ENCODE measurements around the gene GNG3. TPM values are rescaled to one million over a fixed set of nuclear protein-coding genes. Genes with fewer than 3 reads are reported as not detected.
A peak's percentile ranks its signal among the peaks of the same experiment; 100 is the strongest.

The GNG3 gene
- total RNA-seq, 1 donor from 2014 or later: 1.8 TPM

DNA sequence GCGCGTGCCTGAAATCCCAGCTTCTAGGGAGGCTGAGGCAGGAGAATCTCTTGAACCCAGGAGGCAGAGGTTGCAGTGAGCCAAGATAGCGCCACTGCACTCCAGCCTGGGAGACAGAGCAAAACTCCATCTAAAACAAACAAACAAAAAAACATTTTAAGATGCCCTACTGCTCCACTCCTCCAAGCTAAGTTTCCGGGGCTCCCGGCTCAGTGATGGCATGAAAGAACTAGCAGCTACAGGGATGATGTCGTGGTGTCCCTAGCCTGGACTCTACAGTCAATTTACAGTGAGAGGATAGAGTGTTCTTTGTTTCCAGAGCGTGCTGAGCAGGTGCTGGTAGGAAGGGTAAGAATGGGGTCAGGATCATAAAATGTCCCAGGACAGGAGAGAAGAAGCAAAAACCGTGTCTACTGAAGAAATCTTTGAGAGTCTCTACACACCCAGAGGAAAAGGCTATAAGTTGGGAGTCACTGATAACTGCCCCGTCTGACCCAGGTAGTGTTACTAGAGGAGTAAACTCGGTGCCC, 47.7 kb downstream of the GNG3 start:
- Mint-ChIP-seq H3K36me3 (ENCODE audit: insufficient read depth) (peaks cover 3% of the 10 kb centered on the region), H3K4me1 (ENCODE audit: low read depth) (peaks cover 11% of the 10 kb centered on the region), H3K4me3 (ENCODE audit: low read depth) (peak overlapping the region; percentile 33), H3K9me3 (ENCODE audit: low read depth) (no peaks in the 10 kb centered on the region), H3K27ac (peak overlapping the region; percentile 11), H3K27me3 (no peaks in the 10 kb centered on the region)
- TF ChIP-seq, protein P1, sequence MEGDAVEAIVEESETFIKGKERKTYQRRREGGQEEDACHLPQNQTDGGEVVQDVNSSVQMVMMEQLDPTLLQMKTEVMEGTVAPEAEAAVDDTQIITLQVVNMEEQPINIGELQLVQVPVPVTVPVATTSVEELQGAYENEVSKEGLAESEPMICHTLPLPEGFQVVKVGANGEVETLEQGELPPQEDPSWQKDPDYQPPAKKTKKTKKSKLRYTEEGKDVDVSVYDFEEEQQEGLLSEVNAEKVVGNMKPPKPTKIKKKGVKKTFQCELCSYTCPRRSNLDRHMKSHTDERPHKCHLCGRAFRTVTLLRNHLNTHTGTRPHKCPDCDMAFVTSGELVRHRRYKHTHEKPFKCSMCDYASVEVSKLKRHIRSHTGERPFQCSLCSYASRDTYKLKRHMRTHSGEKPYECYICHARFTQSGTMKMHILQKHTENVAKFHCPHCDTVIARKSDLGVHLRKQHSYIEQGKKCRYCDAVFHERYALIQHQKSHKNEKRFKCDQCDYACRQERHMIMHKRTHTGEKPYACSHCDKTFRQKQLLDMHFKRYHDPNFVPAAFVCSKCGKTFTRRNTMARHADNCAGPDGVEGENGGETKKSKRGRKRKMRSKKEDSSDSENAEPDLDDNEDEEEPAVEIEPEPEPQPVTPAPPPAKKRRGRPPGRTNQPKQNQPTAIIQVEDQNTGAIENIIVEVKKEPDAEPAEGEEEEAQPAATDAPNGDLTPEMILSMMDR (IDR thresholded peaks at IDR 0.05; ENCODE audit: unreplicated experiment): no peak
- DNase-seq (ENCODE audit: low spot score, unreplicated experiment): no peak

DNA sequence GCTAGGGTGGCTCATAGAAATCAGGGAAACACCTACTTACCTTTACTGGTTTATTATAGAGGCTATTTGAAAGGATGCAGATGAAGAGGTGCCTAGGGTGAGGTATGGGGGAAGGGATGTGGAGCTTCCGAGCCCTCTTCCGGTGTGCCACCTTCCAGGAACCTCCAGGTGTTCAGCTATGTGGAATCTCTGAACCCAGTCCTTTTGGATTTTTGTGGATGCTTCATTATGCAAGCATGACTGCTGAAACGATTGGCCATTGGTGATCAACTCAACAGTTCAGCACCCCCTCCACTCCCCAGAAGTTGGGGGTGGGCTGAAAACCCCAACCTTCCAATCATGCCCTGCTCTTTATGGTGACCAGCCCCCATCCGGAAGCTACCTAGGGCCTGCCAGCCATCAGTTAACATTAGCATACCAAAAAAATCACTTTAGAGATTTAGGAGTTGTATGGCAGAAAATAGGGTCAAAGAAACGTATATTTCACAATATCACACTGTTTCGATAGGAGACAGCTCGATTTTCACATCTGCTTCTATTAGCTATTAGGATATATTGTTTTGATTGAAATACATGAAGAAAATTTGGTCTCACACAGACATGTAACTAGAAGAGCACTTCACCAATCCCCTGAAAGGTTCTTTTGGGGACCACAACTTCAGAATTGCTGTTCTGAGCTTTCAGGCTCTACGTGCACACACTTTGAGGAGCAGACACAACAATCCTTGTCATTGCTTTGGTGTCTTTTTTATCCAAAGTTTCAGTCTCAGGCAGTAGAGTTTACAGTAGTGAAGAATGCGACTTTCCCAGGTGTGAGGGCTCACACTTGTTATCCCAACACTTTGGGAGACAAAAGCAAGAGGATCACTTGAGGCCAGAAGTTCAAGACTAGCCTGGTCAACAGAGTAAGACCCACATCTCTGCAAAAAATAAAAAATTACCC, 50.6 kb downstream of the GNG3 start:
- no peak overlapping the region for H3K27ac Mint-ChIP-seq
- no peak for DNase-seq (ENCODE audit: low spot score, unreplicated experiment)
- H3K4me3 Mint-ChIP-seq (ENCODE audit: low read depth): no peak overlapping the region
- H3K27me3 Mint-ChIP-seq: no peaks in the 10 kb centered on the region
- TF ChIP-seq, protein P1 (IDR thresholded peaks at IDR 0.05; ENCODE audit: unreplicated experiment): no peak
- peaks cover 21% of the 10 kb centered on the region for H3K4me1 Mint-ChIP-seq (ENCODE audit: low read depth)
- H3K36me3 Mint-ChIP-seq (ENCODE audit: insufficient read depth): peaks cover 1% of the 10 kb centered on the region
- H3K9me3 Mint-ChIP-seq (ENCODE audit: low read depth): no peaks in the 10 kb centered on the region

Other genes with a start within 250 kb of the GNG3 start
- 27.2 and 39.8 TPM in 2 replicates for gene AHNAK, start 160.9 kb upstream of the GNG3 start, total RNA-seq
- 1,931 and 1,938 TPM in 2 replicates for gene EEF1G, start 133.8 kb upstream of the GNG3 start, total RNA-seq
- gene TUT1, start 116.2 kb upstream of the GNG3 start, total RNA-seq: 23.1 and 26.0 TPM in 2 replicates
- gene MTA2, start 105.8 kb upstream of the GNG3 start, total RNA-seq: 134 and 140 TPM in 2 replicates
- gene EML3, start 94.9 kb upstream of the GNG3 start, total RNA-seq: 42.7 and 47.0 TPM in 2 replicates
- gene ROM1, start 94.4 kb upstream of the GNG3 start, total RNA-seq: 0.62 and 0.86 TPM in 2 replicates
- 43.4 and 48.9 TPM in 2 replicates for gene B3GAT3, start 85.7 kb upstream of the GNG3 start, total RNA-seq
- 354 and 361 TPM in 2 replicates for gene GANAB, start 61.1 kb upstream of the GNG3 start, total RNA-seq
- gene INTS5, start 54.4 kb upstream of the GNG3 start, total RNA-seq: 23.6 and 24.7 TPM in 2 replicates
- gene C11orf98, start 42.5 kb upstream of the GNG3 start, total RNA-seq: 71.7 and 73.5 TPM in 2 replicates
- 12.2 and 18.0 TPM in 2 replicates for gene CSKMT, start 42.4 kb upstream of the GNG3 start, total RNA-seq
- 7.0 and 7.6 TPM in 2 replicates for gene UQCC3, start 36.0 kb upstream of the GNG3 start, total RNA-seq
- gene LBHD1, start 35.4 kb upstream of the GNG3 start, total RNA-seq: 9.3 and 9.4 TPM in 2 replicates
- gene UBXN1, start 28.6 kb upstream of the GNG3 start, total RNA-seq: 99.8 and 102 TPM in 2 replicates
- 0.65 and 0.89 TPM in 2 replicates for gene LRRN4CL, start 18.1 kb upstream of the GNG3 start, total RNA-seq
- gene BSCL2, start 252 bp upstream of the GNG3 start, total RNA-seq: 84.9 and 85.8 TPM in 2 replicates
- gene HNRNPUL2, start 19.8 kb downstream of the GNG3 start, total RNA-seq: 61.0 and 63.9 TPM in 2 replicates
- gene TTC9C, start 20.8 kb downstream of the GNG3 start, total RNA-seq: 35.5 and 40.8 TPM in 2 replicates
- 13.4 and 17.3 TPM in 2 replicates for gene ZBTB3, start 46.5 kb downstream of the GNG3 start, total RNA-seq
- 93.8 and 101 TPM in 2 replicates for gene POLR2G, start 53.9 kb downstream of the GNG3 start, total RNA-seq
- 52.3 and 56.3 TPM in 2 replicates for gene TAF6L, start 63.7 kb downstream of the GNG3 start, total RNA-seq
- gene TMEM179B, start 79.7 kb downstream of the GNG3 start, total RNA-seq: 38.4 and 40.8 TPM in 2 replicates
- gene TMEM223, start 84.3 kb downstream of the GNG3 start, total RNA-seq: 18.6 and 19.8 TPM in 2 replicates
- gene NXF1, start 97.8 kb downstream of the GNG3 start, total RNA-seq: 120 and 130 TPM in 2 replicates
- gene STX5, start 124.4 kb downstream of the GNG3 start, total RNA-seq: 39.3 and 45.3 TPM in 2 replicates
- not detected in 2 replicates for gene TEX54, start 125.2 kb downstream of the GNG3 start, total RNA-seq
- 55.8 and 60.3 TPM in 2 replicates for gene WDR74, start 131.9 kb downstream of the GNG3 start, total RNA-seq
- gene SLC3A2, start 173.2 kb downstream of the GNG3 start, total RNA-seq: 140 and 180 TPM in 2 replicates
- gene CHRM1, start 213.7 kb downstream of the GNG3 start, total RNA-seq: 0.62 and 0.67 TPM in 2 replicates

All from progenitor cell of endocrine pancreas (in vitro differentiated cells).